Activated B cell treated with CpG ODN at 0.5 μM for 24 hours (primary cell): ENCODE measurements around the gene RGS8. TPM values are rescaled to one million over a fixed set of nuclear protein-coding genes. Genes with fewer than 3 reads are reported as not detected.
"Not testable (repeated sequence)": the region's sequence is repeated elsewhere in the genome, so short reads cannot be mapped to it uniquely, and the experiment has no call there.

Source experiments
- ATAC-seq: fragments of 200-7000 bp; cut with Tn5 transposase; one replicate; pipeline ENCODE4 v1.10.0; 2021; ENCODE audit warnings: low read depth, mild to moderate bottlenecking, moderate library complexity
- CTCF ChIA-PET: fragments of 350-600 bp; sonication (Branson Sonifier 250); formaldehyde crosslinking; loops from one replicate; lab custom pipeline; 2021; ENCODE audit warnings: antibody characterized with exemption; lab: Charles Lee
- POLR2A ChIA-PET: fragments of 350-600 bp; sonication (Branson Sonifier 250); formaldehyde crosslinking; loops from one replicate; lab custom pipeline; 2021; ENCODE audit warnings: antibody characterized with exemption; lab: Charles Lee
- DNase-seq: peaks from one replicate; pipeline ENCODE4 v3.0.0; 2022
- H3K27ac Mint-ChIP-seq: one replicate; pipeline ENCODE4 v1.8.0; 2020; ENCODE audit warnings: mixed read lengths
- H3K27me3 Mint-ChIP-seq: one replicate; pipeline ENCODE4 v1.8.0; 2021; ENCODE audit warnings: mixed read lengths
- H3K36me3 Mint-ChIP-seq: one replicate; pipeline ENCODE4 v1.8.0; 2021; ENCODE audit warnings: low read depth, mixed read lengths
- H3K4me1 Mint-ChIP-seq: one replicate; pipeline ENCODE4 v1.8.0; 2021; ENCODE audit warnings: mixed read lengths
- H3K4me3 Mint-ChIP-seq: one replicate; pipeline ENCODE4 v1.8.0; 2020; ENCODE audit warnings: mild to moderate bottlenecking, mixed read lengths
- H3K9me3 Mint-ChIP-seq: one replicate; pipeline ENCODE4 v1.8.0; 2020; ENCODE audit warnings: mixed read lengths
- intact Hi-C: fragments of 100-400 bp; cut with micrococcal nuclease; formaldehyde crosslinking; loops from one replicate; pipeline ENCODE4 v1.15.1; 2024
- total RNA-seq: library from RNA; stranded (reverse); gene quantifications from 2 replicates; pipeline ENCODE4 v1.2.3, GENCODE V29; 2022
- TF ChIP-seq, protein P1 (sequence below): fragments of 200-600 bp; IDR thresholded peaks from one replicate; pipeline ENCODE4 v1.8.0; 2022; ENCODE audit warnings: antibody characterized with exemption, mild to moderate bottlenecking

Gene RGS8
- total RNA-seq, 1 donor from 2014 or later = not detected

DNA sequence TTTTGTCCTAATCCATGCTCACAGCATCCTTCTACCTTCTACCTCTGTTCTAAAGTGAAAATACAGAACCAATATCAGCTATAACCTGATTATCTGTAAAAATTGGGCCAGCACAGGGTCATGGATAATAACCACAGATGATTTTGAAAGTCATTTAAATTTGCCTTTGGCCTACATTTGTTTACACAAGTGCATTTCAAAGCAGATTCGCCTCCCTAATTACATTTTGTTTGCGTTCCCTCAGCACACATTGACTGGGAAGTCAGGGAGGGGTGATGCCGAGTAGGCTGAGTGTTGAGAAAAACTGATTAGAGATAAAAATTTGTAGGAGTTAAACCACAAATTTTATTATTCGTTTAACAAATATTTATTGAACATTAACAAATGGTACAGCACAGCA lies 19.2 kb upstream of the RGS8 start:
- intact Hi-C loops = no loop called here
- no peak for ATAC-seq

DNA sequence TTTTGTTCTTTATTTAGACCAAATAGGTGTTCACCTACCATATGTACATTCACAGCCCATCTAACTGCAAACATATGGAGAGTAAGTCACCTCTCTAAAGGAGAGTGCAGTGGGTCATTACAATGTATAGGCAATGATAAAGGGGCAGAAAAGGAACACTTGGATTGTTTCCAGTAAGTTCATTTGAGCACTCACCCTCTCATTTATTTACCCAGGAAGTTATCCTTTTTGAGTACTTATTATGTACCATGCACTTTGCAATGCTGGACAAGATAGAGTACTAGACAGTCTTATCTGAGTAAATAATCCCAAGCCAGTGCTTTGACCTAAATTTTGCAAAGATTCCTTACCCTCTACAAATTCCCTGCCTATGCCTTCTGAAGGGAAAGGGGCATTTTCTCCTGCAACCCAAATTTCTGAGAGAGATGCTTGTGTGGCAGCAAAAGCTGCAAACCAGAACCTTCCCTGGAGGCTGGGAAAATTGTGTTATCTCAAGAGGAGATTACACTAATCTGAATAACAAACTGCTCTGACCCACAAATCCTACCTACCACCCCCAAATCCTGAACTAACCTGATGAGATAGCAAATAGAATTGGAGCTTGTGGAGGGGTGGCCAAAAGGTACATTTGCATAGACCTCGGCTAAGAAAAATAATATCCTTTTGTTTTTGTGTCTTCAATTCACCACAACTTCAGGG lies 18.6 kb upstream of the RGS8 start:
- no peaks in the 10 kb centered on the region for H3K4me1 Mint-ChIP-seq
- H3K27me3 Mint-ChIP-seq = peaks cover 13% of the 10 kb centered on the region
- DNase-seq (no peak), ATAC-seq (no peak)
- no peaks in the 10 kb centered on the region for H3K36me3 Mint-ChIP-seq
- no peaks in the 10 kb centered on the region for H3K9me3 Mint-ChIP-seq
- POLR2A ChIA-PET = no interaction called here
- no peak overlapping the region for H3K4me3 Mint-ChIP-seq
- intact Hi-C loops = no loop called here
- CTCF ChIA-PET = no interaction called here
- TF ChIP-seq, protein P1, sequence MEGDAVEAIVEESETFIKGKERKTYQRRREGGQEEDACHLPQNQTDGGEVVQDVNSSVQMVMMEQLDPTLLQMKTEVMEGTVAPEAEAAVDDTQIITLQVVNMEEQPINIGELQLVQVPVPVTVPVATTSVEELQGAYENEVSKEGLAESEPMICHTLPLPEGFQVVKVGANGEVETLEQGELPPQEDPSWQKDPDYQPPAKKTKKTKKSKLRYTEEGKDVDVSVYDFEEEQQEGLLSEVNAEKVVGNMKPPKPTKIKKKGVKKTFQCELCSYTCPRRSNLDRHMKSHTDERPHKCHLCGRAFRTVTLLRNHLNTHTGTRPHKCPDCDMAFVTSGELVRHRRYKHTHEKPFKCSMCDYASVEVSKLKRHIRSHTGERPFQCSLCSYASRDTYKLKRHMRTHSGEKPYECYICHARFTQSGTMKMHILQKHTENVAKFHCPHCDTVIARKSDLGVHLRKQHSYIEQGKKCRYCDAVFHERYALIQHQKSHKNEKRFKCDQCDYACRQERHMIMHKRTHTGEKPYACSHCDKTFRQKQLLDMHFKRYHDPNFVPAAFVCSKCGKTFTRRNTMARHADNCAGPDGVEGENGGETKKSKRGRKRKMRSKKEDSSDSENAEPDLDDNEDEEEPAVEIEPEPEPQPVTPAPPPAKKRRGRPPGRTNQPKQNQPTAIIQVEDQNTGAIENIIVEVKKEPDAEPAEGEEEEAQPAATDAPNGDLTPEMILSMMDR = no peak
- no peak overlapping the region for H3K27ac Mint-ChIP-seq

More for the DNA sequence above, 19.2 kb upstream of the RGS8 start:
- TF ChIP-seq, protein P1 = no peak
- H3K4me1 Mint-ChIP-seq = no peaks in the 10 kb centered on the region
- CTCF ChIA-PET = no interaction called here
- no peaks in the 10 kb centered on the region for H3K36me3 Mint-ChIP-seq
- peaks cover 10% of the 10 kb centered on the region for H3K27me3 Mint-ChIP-seq
- H3K9me3 Mint-ChIP-seq = no peaks in the 10 kb centered on the region
- H3K4me3 Mint-ChIP-seq = no peak overlapping the region
- no peak for DNase-seq
- POLR2A ChIA-PET = no interaction called here
- H3K27ac Mint-ChIP-seq = no peak overlapping the region

DNA sequence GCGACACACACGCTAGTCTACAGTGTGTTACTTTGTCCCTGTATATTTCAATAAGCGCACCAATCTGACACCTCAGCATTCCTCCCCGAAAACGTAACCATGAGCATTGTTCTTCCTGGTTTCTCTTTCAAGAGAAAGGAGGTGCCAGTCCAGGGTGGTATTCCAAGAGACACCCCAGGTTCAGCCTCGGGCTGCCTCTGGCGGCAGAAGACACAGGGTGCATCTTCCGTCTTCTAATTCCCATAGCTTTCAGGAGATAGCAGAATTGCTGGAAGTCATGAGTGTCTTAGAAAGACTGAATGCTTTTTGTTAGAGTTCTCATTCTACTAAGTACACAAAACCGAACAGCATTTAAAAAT lies 15.9 kb upstream of the RGS8 start:
- intact Hi-C loops = no loop called here
- no peak for ATAC-seq
- TF ChIP-seq, protein P1 = no peak
- CTCF ChIA-PET = no interaction called here
- Mint-ChIP-seq H3K27me3 (peaks cover 13% of the 10 kb centered on the region), H3K9me3 (no peaks in the 10 kb centered on the region), H3K4me1 (no peaks in the 10 kb centered on the region), H3K4me3 (no peak overlapping the region), H3K27ac (no peak overlapping the region), H3K36me3 (no peaks in the 10 kb centered on the region)
- no peak for DNase-seq
- POLR2A ChIA-PET = no interaction called here

DNA sequence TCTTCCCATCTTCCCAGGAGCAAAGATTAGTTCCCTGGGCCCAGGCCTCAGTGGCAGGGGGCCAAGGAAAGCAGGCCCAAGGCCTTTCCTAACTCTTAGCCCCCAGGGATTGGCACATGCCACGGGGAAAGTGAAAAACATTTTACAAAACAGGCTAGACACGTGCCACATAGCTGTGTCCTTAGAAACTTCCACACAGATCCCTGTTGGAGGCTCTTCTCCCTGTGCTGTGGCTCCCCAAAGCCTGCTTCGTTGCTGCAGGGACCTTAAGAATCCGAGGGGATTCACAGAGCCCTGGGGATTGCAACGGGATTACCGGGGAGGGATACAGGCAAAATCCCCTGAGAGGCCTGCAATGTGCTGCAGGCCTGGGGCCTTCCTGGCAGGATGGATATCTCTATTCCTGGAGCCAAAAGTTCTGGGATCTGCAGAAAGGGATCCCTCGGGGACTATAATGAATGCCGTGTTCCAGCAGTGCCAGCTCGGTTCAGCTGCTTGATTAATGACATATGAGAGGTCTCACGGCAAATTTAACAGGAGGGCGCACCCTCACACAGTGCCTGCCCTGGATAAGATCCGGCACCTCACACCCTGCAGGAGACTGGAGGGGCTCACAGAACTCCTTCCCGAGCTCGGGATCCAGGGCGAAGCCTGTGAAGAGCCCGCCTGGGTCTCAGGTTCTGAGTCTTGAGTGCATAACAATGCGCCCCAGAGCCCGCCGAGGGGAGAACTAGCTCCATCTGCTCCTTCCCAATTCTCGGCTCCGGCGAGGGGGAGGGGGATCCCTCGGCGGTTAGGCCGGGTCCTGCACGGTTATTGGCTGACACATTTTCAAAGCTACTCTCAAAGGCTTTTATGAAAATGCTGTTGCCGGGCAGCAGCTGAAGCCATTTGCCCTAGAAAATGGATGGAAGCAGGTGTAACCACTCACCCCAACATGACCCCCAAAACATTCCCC lies 15.3 kb upstream of the RGS8 start:
- DNase-seq = no peak
- ATAC-seq = no peak
- no peaks in the 10 kb centered on the region for H3K4me1 Mint-ChIP-seq
- CTCF ChIA-PET = no interaction called here
- peaks cover 13% of the 10 kb centered on the region for H3K27me3 Mint-ChIP-seq
- POLR2A ChIA-PET = no interaction called here
- intact Hi-C loops = no loop called here
- H3K4me3 Mint-ChIP-seq = no peak overlapping the region
- no peak overlapping the region for H3K27ac Mint-ChIP-seq
- H3K9me3 Mint-ChIP-seq = no peaks in the 10 kb centered on the region
- H3K36me3 Mint-ChIP-seq = no peaks in the 10 kb centered on the region
- TF ChIP-seq, protein P1 = no peak

DNA sequence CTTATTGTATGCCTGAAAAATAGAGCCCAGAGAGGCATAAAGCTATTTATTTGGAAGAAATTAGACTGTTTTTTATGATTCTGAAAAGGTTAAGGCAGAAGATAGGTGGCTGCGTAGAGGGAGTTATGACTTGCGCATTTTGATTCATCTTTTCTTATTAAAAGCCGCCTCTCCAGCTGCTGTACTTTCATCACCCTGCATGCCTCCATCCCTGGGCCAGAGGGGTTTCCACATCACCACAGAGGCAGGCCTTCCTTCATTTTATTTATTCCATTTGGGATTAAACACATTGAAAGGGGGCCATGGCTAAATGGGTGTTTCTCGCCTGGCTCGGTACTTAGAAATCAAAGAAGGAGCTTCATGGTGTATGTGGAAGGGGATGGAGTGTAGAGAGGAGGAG lies 14.6 kb upstream of the RGS8 start:
- ATAC-seq (no peak), DNase-seq (no peak)
- intact Hi-C loops = no loop called here
- TF ChIP-seq, protein P1 = no peak
- Mint-ChIP-seq H3K36me3 (no peaks in the 10 kb centered on the region), H3K27me3 (peaks cover 13% of the 10 kb centered on the region), H3K9me3 (no peaks in the 10 kb centered on the region), H3K27ac (no peak overlapping the region), H3K4me1 (no peaks in the 10 kb centered on the region), H3K4me3 (no peak overlapping the region)
- POLR2A ChIA-PET = no interaction called here
- CTCF ChIA-PET = no interaction called here

DNA sequence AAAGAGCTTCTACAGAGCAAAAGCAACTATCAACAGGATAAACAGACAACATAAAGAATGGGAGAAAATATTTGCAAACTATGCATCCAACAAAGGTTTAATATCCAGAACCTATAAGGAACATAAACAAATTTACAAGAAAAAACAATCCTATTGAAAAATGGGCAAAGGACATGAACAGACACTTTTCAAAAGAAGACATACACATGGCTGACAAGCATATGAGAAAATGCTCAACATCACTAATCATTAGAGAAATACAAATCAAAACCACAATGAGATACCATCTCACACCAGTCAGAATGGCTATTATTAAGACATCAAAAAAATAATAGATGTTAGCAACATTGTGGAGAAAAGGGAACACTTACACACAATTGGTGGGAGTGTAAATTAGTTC lies 8.8 kb upstream of the RGS8 start:
- POLR2A ChIA-PET, ATAC-seq, H3K27ac Mint-ChIP-seq, H3K4me3 Mint-ChIP-seq, intact Hi-C loops, DNase-seq, CTCF ChIA-PET, H3K36me3 Mint-ChIP-seq, H3K27me3 Mint-ChIP-seq, H3K4me1 Mint-ChIP-seq, H3K9me3 Mint-ChIP-seq: not testable (repeated sequence)
